HL-60 (cell line): ENCODE data around the gene DLG4.

Source experiments
- POLR2AphosphoS5 ChIP-seq: IDR thresholded peaks from 2 replicates; pipeline ENCODE4 v1.6.1; 2012; ENCODE audit warnings: low read depth
- SPI1 ChIP-seq: IDR thresholded peaks from 2 replicates; pipeline ENCODE4 v1.6.1; 2012; ENCODE audit warnings: low read depth, mild to moderate bottlenecking, borderline replicate concordance
- TF ChIP-seq, protein P1 (sequence below): IDR thresholded peaks from one replicate; pipeline ENCODE4 v1.5.1; 2011; ENCODE audit warnings: low read length, control low read depth, inconsistent platforms; ENCODE audit not compliant: insufficient read depth
- TF ChIP-seq, protein P2 (sequence below): IDR thresholded peaks from 2 replicates; pipeline ENCODE4 v1.6.1; 2012; ENCODE audit warnings: low read depth; ENCODE audit not compliant: insufficient replicate concordance

DNA sequence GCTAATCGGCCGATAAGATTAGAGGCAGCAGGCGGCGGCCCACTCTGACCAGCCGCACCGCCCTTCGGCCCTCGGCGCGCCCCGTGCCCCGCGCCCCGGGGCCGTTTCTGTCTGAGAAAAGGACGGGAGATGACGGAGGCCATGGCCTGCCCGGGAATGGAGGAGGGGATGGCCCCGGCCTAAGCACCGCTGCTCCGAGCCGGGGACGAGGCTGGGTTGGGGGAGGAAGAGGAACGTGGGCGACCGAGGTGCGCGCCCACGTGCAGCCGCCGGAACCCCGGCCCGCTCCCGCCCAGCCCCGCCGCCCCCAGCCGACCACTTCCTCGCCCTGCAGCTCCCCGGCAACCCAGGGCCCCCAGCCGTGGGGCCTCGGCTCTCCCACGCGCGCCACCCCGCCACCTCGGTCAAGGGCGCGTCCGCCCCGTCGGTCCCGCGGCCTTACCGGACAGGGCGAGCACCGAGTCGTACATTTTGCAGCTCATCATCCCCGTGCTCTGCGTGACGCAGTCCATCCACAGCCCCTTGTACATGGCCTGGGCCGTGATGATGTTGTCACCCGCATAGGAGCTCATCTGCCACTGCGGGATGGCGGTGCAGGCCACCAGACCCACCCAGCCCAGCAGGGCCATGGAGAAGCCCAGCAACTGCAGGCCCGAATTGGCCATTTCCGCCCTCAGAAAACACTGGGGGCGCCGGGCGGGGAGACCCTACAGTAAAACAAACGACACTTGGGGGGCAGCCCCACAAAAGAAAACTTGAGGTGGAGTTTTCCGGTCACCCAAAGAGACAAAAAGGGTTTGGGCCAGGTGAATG is 41.9 kb upstream of the DLG4 start:
- TF ChIP-seq, protein P1, sequence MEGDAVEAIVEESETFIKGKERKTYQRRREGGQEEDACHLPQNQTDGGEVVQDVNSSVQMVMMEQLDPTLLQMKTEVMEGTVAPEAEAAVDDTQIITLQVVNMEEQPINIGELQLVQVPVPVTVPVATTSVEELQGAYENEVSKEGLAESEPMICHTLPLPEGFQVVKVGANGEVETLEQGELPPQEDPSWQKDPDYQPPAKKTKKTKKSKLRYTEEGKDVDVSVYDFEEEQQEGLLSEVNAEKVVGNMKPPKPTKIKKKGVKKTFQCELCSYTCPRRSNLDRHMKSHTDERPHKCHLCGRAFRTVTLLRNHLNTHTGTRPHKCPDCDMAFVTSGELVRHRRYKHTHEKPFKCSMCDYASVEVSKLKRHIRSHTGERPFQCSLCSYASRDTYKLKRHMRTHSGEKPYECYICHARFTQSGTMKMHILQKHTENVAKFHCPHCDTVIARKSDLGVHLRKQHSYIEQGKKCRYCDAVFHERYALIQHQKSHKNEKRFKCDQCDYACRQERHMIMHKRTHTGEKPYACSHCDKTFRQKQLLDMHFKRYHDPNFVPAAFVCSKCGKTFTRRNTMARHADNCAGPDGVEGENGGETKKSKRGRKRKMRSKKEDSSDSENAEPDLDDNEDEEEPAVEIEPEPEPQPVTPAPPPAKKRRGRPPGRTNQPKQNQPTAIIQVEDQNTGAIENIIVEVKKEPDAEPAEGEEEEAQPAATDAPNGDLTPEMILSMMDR, result no peak
- TF ChIP-seq, protein P2, sequence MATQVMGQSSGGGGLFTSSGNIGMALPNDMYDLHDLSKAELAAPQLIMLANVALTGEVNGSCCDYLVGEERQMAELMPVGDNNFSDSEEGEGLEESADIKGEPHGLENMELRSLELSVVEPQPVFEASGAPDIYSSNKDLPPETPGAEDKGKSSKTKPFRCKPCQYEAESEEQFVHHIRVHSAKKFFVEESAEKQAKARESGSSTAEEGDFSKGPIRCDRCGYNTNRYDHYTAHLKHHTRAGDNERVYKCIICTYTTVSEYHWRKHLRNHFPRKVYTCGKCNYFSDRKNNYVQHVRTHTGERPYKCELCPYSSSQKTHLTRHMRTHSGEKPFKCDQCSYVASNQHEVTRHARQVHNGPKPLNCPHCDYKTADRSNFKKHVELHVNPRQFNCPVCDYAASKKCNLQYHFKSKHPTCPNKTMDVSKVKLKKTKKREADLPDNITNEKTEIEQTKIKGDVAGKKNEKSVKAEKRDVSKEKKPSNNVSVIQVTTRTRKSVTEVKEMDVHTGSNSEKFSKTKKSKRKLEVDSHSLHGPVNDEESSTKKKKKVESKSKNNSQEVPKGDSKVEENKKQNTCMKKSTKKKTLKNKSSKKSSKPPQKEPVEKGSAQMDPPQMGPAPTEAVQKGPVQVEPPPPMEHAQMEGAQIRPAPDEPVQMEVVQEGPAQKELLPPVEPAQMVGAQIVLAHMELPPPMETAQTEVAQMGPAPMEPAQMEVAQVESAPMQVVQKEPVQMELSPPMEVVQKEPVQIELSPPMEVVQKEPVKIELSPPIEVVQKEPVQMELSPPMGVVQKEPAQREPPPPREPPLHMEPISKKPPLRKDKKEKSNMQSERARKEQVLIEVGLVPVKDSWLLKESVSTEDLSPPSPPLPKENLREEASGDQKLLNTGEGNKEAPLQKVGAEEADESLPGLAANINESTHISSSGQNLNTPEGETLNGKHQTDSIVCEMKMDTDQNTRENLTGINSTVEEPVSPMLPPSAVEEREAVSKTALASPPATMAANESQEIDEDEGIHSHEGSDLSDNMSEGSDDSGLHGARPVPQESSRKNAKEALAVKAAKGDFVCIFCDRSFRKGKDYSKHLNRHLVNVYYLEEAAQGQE, result no peak
- no peak for TF ChIP-seq POLR2AphosphoS5
- no peak for TF ChIP-seq SPI1
